PC-3 (cell line): ENCODE measurements around the gene LIN9.

Source experiments
- EZH2 ChIP-seq: fragments of 300-600 bp; sonication (generic); IDR thresholded peaks from one replicate; pipeline ENCODE4 v1.6.1; 2017; ENCODE audit warnings: antibody characterized with exemption, mild to moderate bottlenecking, low read length; ENCODE audit not compliant: unreplicated experiment
- TF ChIP-seq, protein P1 (sequence below): fragments of 300-600 bp; sonication (generic); conservative IDR thresholded peaks from 2 replicates; pipeline ENCODE4 v1.5.1; 2017; ENCODE audit warnings: antibody characterized with exemption, low read depth, mild to moderate bottlenecking, low read length

DNA sequence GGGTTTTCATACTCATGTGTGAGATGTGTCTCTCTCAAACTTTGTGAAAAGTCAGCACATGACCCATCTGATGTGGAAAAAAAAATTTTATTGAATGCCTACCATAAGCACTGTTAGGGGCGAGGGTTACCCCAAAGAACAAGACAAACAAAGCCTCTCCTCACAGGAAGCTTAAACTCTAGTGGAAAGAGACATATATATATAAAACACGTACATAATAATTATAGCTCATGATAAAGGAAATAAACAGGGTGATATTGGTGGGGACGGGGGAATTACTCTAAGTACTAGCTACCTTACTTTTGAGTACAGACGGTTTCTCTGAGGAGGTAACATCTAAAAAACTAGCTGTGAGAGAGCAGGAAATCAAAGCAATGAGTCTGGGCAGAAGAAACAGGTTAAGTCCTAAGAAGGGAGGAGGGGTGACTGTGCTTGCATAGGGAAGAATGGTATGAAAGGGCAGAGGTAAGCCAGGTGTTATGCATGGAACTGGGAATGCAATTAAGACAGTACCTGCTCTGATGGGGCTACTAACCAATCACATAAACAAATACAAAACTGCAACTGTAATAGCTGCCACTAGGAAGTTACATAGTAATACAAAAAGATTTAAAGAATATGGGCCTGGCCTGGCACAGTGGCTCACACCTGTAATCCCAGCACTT is 4.5 kb downstream of the LIN9 start:
- TF ChIP-seq, protein P1, sequence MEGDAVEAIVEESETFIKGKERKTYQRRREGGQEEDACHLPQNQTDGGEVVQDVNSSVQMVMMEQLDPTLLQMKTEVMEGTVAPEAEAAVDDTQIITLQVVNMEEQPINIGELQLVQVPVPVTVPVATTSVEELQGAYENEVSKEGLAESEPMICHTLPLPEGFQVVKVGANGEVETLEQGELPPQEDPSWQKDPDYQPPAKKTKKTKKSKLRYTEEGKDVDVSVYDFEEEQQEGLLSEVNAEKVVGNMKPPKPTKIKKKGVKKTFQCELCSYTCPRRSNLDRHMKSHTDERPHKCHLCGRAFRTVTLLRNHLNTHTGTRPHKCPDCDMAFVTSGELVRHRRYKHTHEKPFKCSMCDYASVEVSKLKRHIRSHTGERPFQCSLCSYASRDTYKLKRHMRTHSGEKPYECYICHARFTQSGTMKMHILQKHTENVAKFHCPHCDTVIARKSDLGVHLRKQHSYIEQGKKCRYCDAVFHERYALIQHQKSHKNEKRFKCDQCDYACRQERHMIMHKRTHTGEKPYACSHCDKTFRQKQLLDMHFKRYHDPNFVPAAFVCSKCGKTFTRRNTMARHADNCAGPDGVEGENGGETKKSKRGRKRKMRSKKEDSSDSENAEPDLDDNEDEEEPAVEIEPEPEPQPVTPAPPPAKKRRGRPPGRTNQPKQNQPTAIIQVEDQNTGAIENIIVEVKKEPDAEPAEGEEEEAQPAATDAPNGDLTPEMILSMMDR, result no peak
- TF ChIP-seq EZH2, result no peak
